Natural killer cell treated with Interleukin-12 subunit alpha and Interleukin-12 subunit beta and Interleukin-15 and Interleukin-18, amount 100 ng/mL, for 72 hours (primary cell): ENCODE data around the gene DLGAP1. TPM values are rescaled to one million over a fixed set of nuclear protein-coding genes. Genes with fewer than 3 reads are reported as not detected.

ENCODE experiments used
- ATAC-seq, 2 donors: fragments of 150-1000 bp; cut with Tn5 transposase in 1 of 2; sonication (Bioruptor Pico), chemical (Tn5 transposase) in 1 of 2; 2 replicates each; pipeline ENCODE4 v1.10.0; 2021
- DNase-seq: peaks from one replicate; pipeline ENCODE4 v3.0.0; 2022; ENCODE audit warnings: low spot score
- H3K27ac Mint-ChIP-seq, 2 donors: 1 replicate in 1 of 2; 2 replicates in 1 of 2; pipeline ENCODE4 v1.8.0; 2022; ENCODE audit warnings: mixed read lengths in 2 of 2, mild to moderate bottlenecking in 1 of 2, moderate library complexity in 1 of 2
- H3K27me3 Mint-ChIP-seq, 2 donors: 1 replicate in 1 of 2; 2 replicates in 1 of 2; pipeline ENCODE4 v1.8.0; 2022; ENCODE audit warnings: mixed read lengths in 2 of 2
- H3K36me3 Mint-ChIP-seq: one replicate; pipeline ENCODE4 v1.8.0; 2022; ENCODE audit warnings: mixed read lengths
- H3K4me1 Mint-ChIP-seq, 2 donors: 1 replicate in 1 of 2; 2 replicates in 1 of 2; pipeline ENCODE4 v1.8.0; 2022; ENCODE audit warnings: low read depth in 2 of 2, mixed read lengths in 2 of 2, mild to moderate bottlenecking in 1 of 2
- H3K4me3 Mint-ChIP-seq: one replicate; pipeline ENCODE4 v1.8.0; 2022; ENCODE audit warnings: mixed read lengths
- H3K9me3 Mint-ChIP-seq: 2 replicates; pipeline ENCODE4 v1.8.0; 2022; ENCODE audit warnings: mixed read lengths
- total RNA-seq, 2 donors: library from RNA; stranded (reverse); gene quantifications; one replicate each; pipeline ENCODE4 v1.2.3, GENCODE V29; 2022

The DLGAP1 gene
- total RNA-seq, 2 donors from 2014 or later = not detected

GRCh38 chr18:4193086-4193485 is 262.0 kb downstream of the DLGAP1 start:
- Mint-ChIP-seq H3K27ac (no peak overlapping the region), H3K4me3 (no peak overlapping the region), H3K27me3 (no peaks in the 10 kb centered on the region), H3K36me3 (no peaks in the 10 kb centered on the region), H3K9me3 (peaks cover 15% of the 10 kb centered on the region), H3K4me1 (no peaks in the 10 kb centered on the region)
- DNase-seq = no peak
- no peak for ATAC-seq

- H3K36me3 Mint-ChIP-seq = peaks cover 5% of the 10 kb centered on the region
- no peak overlapping the region for H3K4me3 Mint-ChIP-seq
- DNase-seq (no peak), ATAC-seq (no peak)
- no peak overlapping the region for H3K27ac Mint-ChIP-seq
- no peaks in the 10 kb centered on the region for H3K4me1 Mint-ChIP-seq
- H3K27me3 Mint-ChIP-seq = no peaks in the 10 kb centered on the region
- peaks cover 6% of the 10 kb centered on the region for H3K9me3 Mint-ChIP-seq
Observed at GRCh38 chr18:4181882-4182568, 273.1 kb downstream of the DLGAP1 start.

GRCh38 chr18:4181086-4181485 is 274.0 kb downstream of the DLGAP1 start:
- Mint-ChIP-seq H3K9me3 (peaks cover 8% of the 10 kb centered on the region), H3K4me1 (no peaks in the 10 kb centered on the region), H3K4me3 (no peak overlapping the region), H3K36me3 (peaks cover under 1% of the 10 kb centered on the region), H3K27ac (no peak overlapping the region), H3K27me3 (no peaks in the 10 kb centered on the region)
- ATAC-seq (no peak), DNase-seq (no peak)

DNA sequence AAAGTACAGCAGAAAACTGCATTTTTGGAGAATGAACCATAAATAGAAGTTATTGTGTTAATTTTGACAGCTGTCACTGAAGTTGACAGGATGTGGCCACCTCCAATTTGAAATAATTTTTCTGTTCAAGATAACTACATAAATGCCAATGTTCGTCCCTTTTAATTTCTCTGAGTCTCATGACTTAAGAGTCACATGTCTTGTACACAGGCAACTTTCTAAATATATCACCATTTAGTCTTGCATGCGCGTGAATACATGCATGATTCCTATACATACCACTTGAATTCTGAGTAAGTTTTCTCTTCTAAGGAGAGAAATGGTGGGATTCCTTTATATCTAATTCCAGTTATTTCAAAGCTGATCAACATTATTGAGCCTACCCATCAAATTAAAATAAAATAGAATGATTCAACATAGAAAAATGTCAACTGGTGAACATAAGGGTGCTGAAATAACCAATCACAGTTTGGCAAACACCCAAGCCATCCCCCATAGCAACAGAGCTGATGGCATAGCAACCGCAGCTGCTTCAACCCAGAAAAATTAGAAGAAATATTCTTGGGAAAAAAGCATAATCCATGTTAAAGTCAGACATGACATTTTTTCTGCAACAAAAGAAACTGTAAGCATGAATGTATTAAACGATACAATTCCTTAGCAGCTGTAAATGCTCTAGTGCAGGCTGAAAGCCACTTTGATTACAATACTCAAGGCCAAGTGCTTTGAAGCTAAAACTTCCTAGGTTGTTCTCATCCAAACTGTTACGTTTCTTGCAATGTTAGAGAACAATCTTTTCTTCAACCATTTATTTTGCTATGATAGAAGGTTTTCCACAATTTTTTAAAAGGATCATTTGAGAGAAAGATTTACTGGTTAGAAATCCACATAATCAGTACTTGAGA is 282.7 kb downstream of the DLGAP1 start:
- H3K4me1 Mint-ChIP-seq = no peaks in the 10 kb centered on the region

GRCh38 chr18:4157352-4157751 is 297.8 kb downstream of the DLGAP1 start:
- DNase-seq (no peak), ATAC-seq (no peak)
- no peak overlapping the region for H3K27ac Mint-ChIP-seq
- no peaks in the 10 kb centered on the region for H3K27me3 Mint-ChIP-seq
- H3K9me3 Mint-ChIP-seq = peaks cover 5% of the 10 kb centered on the region
- H3K4me1 Mint-ChIP-seq = no peaks in the 10 kb centered on the region
- no peak overlapping the region for H3K4me3 Mint-ChIP-seq
- H3K36me3 Mint-ChIP-seq = no peaks in the 10 kb centered on the region

More for the DNA sequence above, 282.7 kb downstream of the DLGAP1 start:
- peaks cover 17% of the 10 kb centered on the region for H3K9me3 Mint-ChIP-seq
- H3K4me3 Mint-ChIP-seq = no peak overlapping the region
- no peak for DNase-seq
- H3K36me3 Mint-ChIP-seq = no peaks in the 10 kb centered on the region
- no peaks in the 10 kb centered on the region for H3K27me3 Mint-ChIP-seq
- ATAC-seq = no peak
- no peak overlapping the region for H3K27ac Mint-ChIP-seq

DNA sequence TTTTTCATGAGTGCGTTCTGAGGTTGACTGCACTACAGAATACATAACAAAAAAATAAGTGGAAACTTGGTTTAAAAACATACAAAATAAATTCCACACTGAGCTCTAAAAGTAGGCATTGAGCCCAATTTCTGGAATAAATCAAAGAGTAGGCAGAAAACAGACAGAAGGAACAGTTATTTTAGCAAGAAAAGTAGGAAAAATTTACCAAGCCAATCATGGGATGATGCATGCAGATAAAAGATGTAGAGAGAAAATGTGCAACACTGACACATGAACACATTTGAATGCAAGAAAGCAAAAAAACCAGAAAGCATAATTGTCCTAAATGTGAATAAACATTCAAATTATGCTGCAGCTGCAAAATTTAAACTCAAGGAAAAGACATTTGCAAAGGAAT is 308.3 kb downstream of the DLGAP1 start:
- no peak for ATAC-seq
- H3K36me3 Mint-ChIP-seq = no peaks in the 10 kb centered on the region
- no peak overlapping the region for H3K4me3 Mint-ChIP-seq
- H3K4me1 Mint-ChIP-seq = no peaks in the 10 kb centered on the region
- peaks cover 8% of the 10 kb centered on the region for H3K9me3 Mint-ChIP-seq
- H3K27me3 Mint-ChIP-seq = no peaks in the 10 kb centered on the region
- no peak for DNase-seq
- no peak overlapping the region for H3K27ac Mint-ChIP-seq

DNA sequence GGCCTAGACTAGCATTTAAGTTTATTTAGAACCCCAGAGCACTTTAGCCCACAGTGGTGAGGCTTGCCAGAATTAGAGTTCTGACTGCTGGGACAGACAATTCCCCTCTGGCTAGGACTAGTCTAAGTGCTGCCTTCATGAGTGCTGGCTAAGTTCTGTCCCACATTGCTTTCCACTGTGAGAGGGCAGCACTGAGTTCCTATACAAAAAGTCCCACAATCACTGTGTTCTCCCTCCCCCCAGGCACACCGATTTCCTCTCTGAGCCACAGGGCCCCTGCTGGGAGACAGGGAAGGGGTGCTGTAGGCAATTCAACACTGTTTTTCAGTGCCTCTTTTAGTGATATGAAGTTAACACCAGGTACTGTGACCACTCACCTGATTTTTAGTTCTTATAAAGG is 310.9 kb downstream of the DLGAP1 start:
- Mint-ChIP-seq H3K27ac (no peak overlapping the region), H3K4me3 (no peak overlapping the region), H3K36me3 (no peaks in the 10 kb centered on the region), H3K4me1 (no peaks in the 10 kb centered on the region), H3K9me3 (peaks cover 10% of the 10 kb centered on the region), H3K27me3 (no peaks in the 10 kb centered on the region)
- DNase-seq = no peak
- ATAC-seq = no peak

DNA sequence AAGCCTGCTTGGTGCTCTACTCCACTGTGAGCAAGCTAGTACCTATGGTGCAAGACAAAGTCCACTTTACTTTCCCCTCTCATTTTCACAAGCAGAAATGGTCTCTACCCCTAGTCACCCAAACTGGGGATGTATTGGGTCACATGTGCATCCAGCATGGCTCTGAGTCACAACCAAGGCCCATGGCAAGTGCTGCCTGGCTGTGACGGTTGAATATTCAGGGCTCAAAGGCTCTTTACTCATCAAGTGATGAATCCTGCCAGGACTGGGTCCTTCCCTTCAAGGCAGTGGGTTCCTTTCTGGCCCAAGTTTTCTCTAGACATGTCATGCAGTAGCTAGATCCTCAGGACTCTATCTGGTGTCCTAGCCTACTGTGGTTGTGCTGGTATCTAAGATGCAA is 311.5 kb downstream of the DLGAP1 start:
- Mint-ChIP-seq H3K27me3 (no peaks in the 10 kb centered on the region), H3K36me3 (no peaks in the 10 kb centered on the region), H3K4me1 (no peaks in the 10 kb centered on the region), H3K27ac (no peak overlapping the region), H3K4me3 (no peak overlapping the region), H3K9me3 (peaks cover 10% of the 10 kb centered on the region)
- DNase-seq (no peak), ATAC-seq (no peak)

DNA sequence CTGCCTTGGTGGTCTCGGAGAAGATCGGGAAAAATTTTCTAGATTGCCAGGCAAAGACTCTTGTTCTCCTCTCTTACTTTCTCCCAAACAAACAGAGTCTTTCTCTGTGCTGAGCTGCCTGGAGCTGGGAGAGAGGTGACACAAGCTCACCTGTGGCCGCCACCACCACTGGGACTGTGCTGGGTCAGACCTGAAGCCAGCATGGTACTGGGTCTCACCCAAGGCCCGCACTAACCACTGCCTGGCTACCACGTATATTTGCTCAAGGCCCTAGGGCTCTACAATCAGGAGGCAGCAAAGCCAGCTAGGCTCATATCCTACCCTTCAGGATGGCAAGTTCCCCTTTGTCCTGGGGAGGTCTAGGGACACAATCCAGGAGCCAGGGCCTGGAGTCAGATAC is 312.2 kb downstream of the DLGAP1 start:
- Mint-ChIP-seq H3K4me3 (no peak overlapping the region), H3K9me3 (peaks cover 13% of the 10 kb centered on the region), H3K27me3 (no peaks in the 10 kb centered on the region), H3K4me1 (no peaks in the 10 kb centered on the region), H3K36me3 (no peaks in the 10 kb centered on the region), H3K27ac (no peak overlapping the region)
- ATAC-seq (no peak), DNase-seq (no peak)

- Mint-ChIP-seq H3K27ac (no peak overlapping the region), H3K27me3 (no peaks in the 10 kb centered on the region), H3K4me3 (no peak overlapping the region), H3K9me3 (peaks cover 6% of the 10 kb centered on the region), H3K4me1 (no peaks in the 10 kb centered on the region), H3K36me3 (no peaks in the 10 kb centered on the region)
- no peak for DNase-seq
- no peak for ATAC-seq
Observed at GRCh38 chr18:4134700-4135099, 320.4 kb downstream of the DLGAP1 start.

- Mint-ChIP-seq H3K27me3 (no peaks in the 10 kb centered on the region), H3K4me3 (no peak overlapping the region), H3K9me3 (peaks cover 3% of the 10 kb centered on the region), H3K27ac (no peak overlapping the region), H3K4me1 (no peaks in the 10 kb centered on the region), H3K36me3 (no peaks in the 10 kb centered on the region)
- DNase-seq (no peak), ATAC-seq (no peak)
Observed at GRCh38 chr18:4130734-4131719, 324.1 kb downstream of the DLGAP1 start.

- no peak overlapping the region for H3K27ac Mint-ChIP-seq
- ATAC-seq (no peak), DNase-seq (no peak)
- peaks cover 3% of the 10 kb centered on the region for H3K9me3 Mint-ChIP-seq
- H3K4me1 Mint-ChIP-seq = no peaks in the 10 kb centered on the region
- H3K4me3 Mint-ChIP-seq = no peak overlapping the region
- H3K36me3 Mint-ChIP-seq = no peaks in the 10 kb centered on the region
- H3K27me3 Mint-ChIP-seq = no peaks in the 10 kb centered on the region
Observed at GRCh38 chr18:4126939-4127338, 328.2 kb downstream of the DLGAP1 start.

DNA sequence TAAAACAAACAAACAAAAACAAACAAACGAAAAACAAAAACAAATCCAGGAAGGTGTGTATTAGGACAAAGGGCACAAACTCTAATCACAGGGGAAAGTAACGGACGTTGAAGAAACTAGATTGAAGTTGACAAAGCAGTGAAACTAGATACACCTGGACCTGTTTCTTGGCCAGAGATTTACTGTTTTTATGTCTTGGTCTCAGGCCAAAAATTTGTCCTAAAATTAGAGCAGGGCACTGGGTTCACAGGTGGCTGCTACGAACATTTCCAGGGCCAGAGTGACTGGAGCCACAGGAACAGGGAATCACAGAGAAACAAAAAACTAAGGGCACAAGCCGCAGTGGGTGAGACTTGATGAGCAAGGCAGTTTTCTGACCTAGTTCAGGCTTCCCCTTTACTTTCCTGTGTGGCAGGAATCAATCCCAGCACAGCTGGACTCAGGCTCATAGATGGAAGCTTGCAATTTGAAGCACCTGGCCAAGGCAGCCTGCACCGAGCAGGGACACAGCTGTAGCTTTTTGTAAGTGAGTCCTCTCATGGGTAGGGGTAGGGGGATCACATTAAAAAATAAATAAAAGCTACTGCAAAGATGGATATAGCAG is 329.4 kb downstream of the DLGAP1 start:
- DNase-seq (no peak), ATAC-seq (no peak)
- Mint-ChIP-seq H3K36me3 (no peaks in the 10 kb centered on the region), H3K27me3 (peaks cover 3 to 4% of the 10 kb centered on the region in 2 donors), H3K4me3 (no peak overlapping the region), H3K27ac (no peak overlapping the region), H3K9me3 (peaks cover 3% of the 10 kb centered on the region), H3K4me1 (no peaks in the 10 kb centered on the region)
